NCI-H1436 treated with DMSO at 0.1 percent for 48 hours (cell line): ENCODE measurements around the gene EFNB2.

ENCODE experiments used
- DNase-seq: peaks from one replicate; lab custom pipeline; 2025; lab: John Stamatoyannopoulos, UW

The EFNB2 gene

GRCh38 chr13:106525865-106526264 is 9.6 kb downstream of the EFNB2 start:
- no peak for DNase-seq

GRCh38 chr13:106524108-106524507 is 11.4 kb downstream of the EFNB2 start:
- no peak for DNase-seq

- DNase-seq = no peak
These were observed 11.9 kb downstream of the EFNB2 start for GRCh38 chr13:106523576-106523975.

GRCh38 chr13:106522898-106523525 is 12.4 kb downstream of the EFNB2 start:
- DNase-seq = no peak

- DNase-seq = no peak
These were observed 13.3 kb downstream of the EFNB2 start for GRCh38 chr13:106522112-106522705.

- peak; percentile 18 for DNase-seq
These were observed 14.2 kb downstream of the EFNB2 start for GRCh38 chr13:106521095-106521799.

GRCh38 chr13:106520251-106521054 is 15.0 kb downstream of the EFNB2 start:
- no peak for DNase-seq

- DNase-seq = no peak
These were observed 16.9 kb downstream of the EFNB2 start for GRCh38 chr13:106518512-106518911.

- DNase-seq = no peak
These were observed 18.2 kb downstream of the EFNB2 start for GRCh38 chr13:106517109-106517847.

GRCh38 chr13:106515635-106516254 is 19.7 kb downstream of the EFNB2 start:
- no peak for DNase-seq

- no peak for DNase-seq
These were observed 20.4 kb downstream of the EFNB2 start for GRCh38 chr13:106514928-106515634.

- no peak for DNase-seq
These were observed 22.2 kb downstream of the EFNB2 start for GRCh38 chr13:106513025-106513983.

GRCh38 chr13:106507560-106508274 is 27.7 kb downstream of the EFNB2 start:
- no peak for DNase-seq

- DNase-seq = no peak
These were observed 29.2 kb downstream of the EFNB2 start for GRCh38 chr13:106506286-106506685.

- DNase-seq = no peak
These were observed 29.7 kb downstream of the EFNB2 start for GRCh38 chr13:106505732-106506131.

GRCh38 chr13:106505295-106505694 is 30.2 kb downstream of the EFNB2 start:
- DNase-seq = no peak

- DNase-seq = no peak
These were observed 31.6 kb downstream of the EFNB2 start for GRCh38 chr13:106503730-106504453.

GRCh38 chr13:106503272-106503671 is 32.2 kb downstream of the EFNB2 start:
- DNase-seq = no peak
